GM19240 (cell line): ENCODE measurements around the gene CD101.

ENCODE experiments used
- DNase-seq: peaks from one replicate; pipeline ENCODE4 v3.0.0; 2011; ENCODE audit warnings: low spot score; ENCODE audit not compliant: insufficient read length

The CD101 gene

GRCh38 chr1:117015724-117016123 lies 14.2 kb downstream of the CD101 start:
- no peak for DNase-seq

- DNase-seq, result no peak
Measured at GRCh38 chr1:117017062-117017461, 15.5 kb downstream of the CD101 start.

DNA sequence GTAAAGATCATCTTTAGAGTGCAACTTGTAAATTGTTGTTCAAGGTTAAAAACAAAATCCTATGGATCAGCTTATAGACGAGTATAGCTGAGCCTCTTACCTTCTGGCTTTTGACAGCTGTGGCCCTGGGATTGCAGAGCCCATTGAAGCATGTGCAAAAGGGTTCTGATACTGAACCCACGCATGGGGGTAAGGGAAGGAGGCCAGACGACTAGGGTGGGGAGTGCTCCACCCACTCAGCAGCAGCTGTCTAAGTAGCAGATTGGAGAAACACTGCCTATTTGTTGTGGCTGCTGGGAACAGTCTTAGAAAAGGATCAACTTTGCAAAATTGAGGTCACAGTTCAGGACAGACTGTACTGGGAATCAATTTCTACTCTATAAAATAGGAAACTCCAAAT lies 16.1 kb downstream of the CD101 start:
- peak; percentile 10 for DNase-seq

- DNase-seq, result no peak
Measured at GRCh38 chr1:117020526-117021156, 19.1 kb downstream of the CD101 start.

GRCh38 chr1:117022114-117022513 lies 20.6 kb downstream of the CD101 start:
- no peak for DNase-seq

GRCh38 chr1:117025568-117025967 lies 24.0 kb downstream of the CD101 start:
- no peak for DNase-seq

DNA sequence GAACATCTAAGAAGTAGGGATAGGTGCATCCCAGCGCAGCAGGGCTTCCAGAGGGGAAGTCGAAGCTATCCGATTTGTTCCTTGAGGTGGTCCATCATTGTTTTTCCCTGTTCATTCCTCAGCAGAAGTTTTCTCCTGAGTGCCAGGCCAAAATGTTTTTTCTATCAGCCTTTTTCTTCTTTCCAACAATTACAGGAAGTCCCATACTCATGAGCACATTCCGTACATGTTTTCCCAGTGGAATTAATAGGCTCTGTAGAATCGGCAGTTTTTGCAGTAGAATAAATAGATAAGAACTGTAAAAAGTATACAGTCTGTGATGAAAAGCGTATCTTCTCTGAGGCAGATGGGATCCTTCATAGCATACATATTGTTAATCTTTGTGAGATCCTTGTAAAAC lies 24.8 kb downstream of the CD101 start:
- no peak for DNase-seq

DNA sequence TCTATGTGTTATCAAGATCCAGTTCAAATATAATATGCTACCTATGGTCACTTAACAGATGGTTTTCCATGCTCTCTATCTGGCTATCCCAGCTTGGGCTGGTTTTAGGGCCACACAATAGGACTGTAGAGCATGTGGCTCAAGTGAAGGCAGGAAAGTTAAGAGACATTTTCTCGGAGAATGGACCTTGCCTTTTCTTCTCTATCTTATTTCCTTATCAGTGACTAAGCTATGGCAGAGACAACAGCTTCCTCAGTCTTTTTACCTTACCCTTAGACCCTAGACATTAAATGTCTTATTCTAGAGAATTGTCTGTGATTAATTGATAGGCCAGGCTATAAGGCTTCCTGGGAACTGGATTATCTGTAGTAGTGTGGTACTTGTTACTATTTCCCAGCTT lies 28.1 kb downstream of the CD101 start:
- no peak for DNase-seq

DNA sequence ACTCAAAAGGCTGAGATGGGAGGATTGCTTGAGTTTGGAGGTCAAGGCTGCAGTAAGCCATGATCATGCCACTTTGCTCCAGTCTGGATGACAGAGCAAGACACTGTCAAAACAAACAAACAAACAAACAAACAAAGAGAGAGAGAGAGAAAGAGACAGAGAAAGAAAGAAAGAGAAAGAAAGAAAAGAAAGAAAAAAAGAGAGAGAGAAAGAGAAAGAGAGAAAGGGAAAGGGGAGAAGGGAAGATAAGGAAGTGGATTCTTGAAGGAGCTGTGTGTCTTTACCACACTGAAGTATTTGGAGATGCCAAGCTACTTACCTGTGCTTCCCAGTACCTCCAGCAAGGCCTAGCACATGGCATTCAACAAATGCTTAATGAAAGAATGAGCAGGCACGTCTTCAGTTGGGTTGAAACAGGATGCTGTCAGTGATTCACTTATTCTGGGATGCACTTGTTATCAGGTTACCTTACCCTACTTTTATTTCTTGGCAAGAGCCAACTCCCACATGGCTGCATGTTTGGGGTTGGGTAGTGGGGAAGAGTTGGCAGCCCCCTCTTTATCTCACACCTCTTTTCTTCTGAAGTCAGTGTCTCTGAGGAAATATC lies 28.8 kb downstream of the CD101 start:
- DNase-seq, result no peak

GRCh38 chr1:117032266-117032665 lies 30.7 kb downstream of the CD101 start:
- DNase-seq, result no peak

GRCh38 chr1:117032681-117033539 lies 31.4 kb downstream of the CD101 start:
- DNase-seq, result no peak

GRCh38 chr1:117033772-117034171 lies 32.2 kb downstream of the CD101 start:
- no peak for DNase-seq

DNA sequence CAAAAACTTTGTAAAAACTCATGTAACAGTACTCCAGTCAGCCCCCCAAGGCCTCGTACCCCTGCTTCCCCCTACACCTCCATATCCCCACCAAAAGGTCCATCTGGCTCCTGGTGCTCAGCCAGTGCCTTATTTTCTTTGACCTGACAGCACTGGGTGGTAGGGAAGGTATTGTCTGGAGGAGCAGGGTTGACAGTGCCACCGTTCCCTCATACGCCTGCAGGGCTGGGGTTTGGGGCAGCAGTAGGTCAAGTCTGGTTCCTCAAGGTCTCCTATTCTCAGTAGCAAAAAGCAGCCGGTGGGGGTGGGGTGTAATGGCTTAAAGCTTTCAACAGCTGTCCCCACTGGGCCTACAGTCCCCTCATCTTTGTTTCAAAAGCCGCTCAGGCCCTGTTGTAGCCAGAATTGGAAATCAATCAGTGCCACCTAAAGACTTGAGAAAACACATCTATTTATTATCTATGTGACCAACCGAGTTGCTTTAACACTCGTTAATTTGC lies 33.3 kb downstream of the CD101 start:
- no peak for DNase-seq

DNA sequence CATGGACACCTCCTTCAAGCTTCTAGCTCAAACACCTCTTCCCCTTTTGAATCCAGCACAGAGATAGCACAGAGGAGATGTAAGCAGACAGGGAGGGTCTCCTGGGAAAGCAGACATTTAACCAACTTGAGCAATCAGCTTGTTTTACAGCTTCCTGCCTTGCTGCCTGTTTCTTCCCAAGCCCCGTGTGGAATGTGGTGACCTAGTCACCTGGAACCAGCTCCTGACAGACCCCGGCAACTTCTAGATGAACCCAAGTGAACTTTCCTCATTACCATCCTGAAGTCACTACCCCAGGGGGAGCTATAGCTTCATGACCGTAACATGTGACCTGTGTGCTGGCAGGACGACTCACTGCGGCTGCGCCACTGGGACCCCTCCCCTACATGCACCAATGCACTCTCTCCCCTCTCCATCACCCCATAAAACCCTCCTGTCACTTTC lies 34.5 kb downstream of the CD101 start:
- no peak for DNase-seq

DNA sequence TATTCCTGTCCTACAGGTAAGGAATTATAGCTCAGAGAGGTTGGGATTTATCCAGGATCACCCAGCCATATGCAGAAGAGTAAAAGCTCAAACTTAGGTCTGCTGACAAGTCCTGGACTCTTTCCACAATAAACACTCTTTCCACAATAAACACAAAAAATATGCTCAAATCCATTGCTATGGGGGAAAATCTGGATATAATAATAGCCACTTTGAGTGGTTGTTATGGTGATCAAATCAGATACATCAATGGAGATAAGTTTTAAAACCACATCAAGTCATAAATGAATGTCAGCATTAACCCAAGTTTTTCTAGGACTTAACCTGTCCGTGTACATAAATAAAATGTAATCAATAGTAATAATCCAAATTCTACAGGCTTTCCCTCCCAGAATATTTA lies 36.2 kb downstream of the CD101 start:
- DNase-seq, result no peak

DNA sequence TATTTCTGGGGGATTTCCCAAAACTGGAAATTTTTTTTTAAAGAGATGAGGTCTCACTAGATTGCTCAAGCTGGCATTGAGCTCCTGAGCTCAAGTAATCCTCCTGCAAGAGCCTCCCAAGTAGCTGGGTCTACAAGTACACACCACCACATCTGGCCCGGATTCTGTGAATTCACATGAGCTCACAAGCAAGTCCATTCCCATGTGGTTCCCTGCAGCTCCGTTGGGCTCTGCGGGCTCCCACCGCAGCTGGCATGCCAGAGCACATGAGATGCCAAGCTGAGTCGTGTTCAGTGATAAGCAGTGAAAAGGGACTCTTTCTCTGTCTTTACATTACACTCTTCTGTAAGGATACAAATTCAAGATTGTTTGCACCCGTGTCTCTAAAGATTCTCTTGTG lies 36.7 kb downstream of the CD101 start:
- DNase-seq, result no peak

DNA sequence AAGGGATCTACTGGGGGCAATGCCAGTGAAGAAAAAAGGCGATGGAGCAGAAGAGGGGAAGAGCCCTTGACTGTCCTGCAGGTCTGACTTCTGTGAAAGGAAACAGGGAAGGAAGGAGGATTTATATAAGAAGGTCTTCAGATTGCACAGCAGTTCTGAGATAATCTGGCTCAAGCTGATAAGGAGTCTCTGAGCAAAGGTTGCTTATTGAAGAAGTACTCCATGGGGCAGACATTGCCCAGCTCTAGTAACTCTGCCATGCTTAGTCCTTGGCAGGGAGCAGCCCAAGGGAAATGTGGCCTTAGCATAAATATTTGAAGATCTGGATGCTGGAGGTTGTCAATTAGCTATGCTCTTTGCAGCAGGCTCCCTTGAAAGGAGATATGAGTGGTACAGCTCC lies 42.7 kb downstream of the CD101 start:
- no peak for DNase-seq

GRCh38 chr1:117045644-117046043 lies 44.1 kb downstream of the CD101 start:
- DNase-seq, result no peak

- DNase-seq, result no peak
Measured at GRCh38 chr1:117046781-117047180, 45.2 kb downstream of the CD101 start.

GRCh38 chr1:117047271-117047670 lies 45.7 kb downstream of the CD101 start:
- DNase-seq, result no peak

DNA sequence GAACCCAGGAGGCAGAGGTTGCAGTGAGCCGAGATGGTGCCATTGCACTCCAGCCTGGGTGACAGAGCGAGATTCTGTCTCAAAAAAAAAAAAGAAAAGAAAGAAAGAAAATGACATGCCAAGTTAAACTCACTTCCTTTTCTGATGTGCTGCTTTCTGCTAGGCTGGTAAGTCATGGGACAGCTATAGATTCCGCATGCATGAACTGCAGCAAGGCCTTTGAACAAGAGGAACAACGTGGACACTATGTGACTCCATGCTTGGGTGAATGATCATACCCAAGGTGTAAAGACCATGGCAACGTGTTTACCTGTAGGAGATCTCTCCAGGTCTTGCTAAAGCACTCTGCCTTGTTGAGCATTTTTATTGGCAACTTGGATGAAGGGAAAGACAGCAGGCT lies 48.3 kb downstream of the CD101 start:
- no peak for DNase-seq
